GM11168 (cell line): ENCODE results near the gene HOXC11.

Experiments
- in situ Hi-C: fragments of 300-500 bp; cut with MboI; formaldehyde crosslinking; loops from one replicate; pipeline ENCODE4 v1.12.0; 2022; ENCODE audit warnings: low sequenced_read_pairs; ENCODE audit not compliant: unreplicated experiment

HOXC11 gene

GRCh38 chr12:54005853-54006558 lies 33.1 kb downstream of the HOXC11 start:
- in situ Hi-C loops, result no loop called here

- in situ Hi-C loops, result no loop called here
Measured at GRCh38 chr12:54006559-54007220, 33.8 kb downstream of the HOXC11 start.

- in situ Hi-C loops, result no loop called here
Measured at GRCh38 chr12:54007538-54008259, 34.8 kb downstream of the HOXC11 start.

- in situ Hi-C loops, result no loop called here
Measured at GRCh38 chr12:54008260-54008552, 35.3 kb downstream of the HOXC11 start.

GRCh38 chr12:54009171-54010052 lies 36.5 kb downstream of the HOXC11 start:
- in situ Hi-C loops, result no loop called here

- in situ Hi-C loops, result no loop called here
Measured at GRCh38 chr12:54010053-54010971, 37.4 kb downstream of the HOXC11 start.

- in situ Hi-C loops, result no loop called here
Measured at GRCh38 chr12:54010972-54011664, 38.2 kb downstream of the HOXC11 start.

GRCh38 chr12:54011665-54012532 lies 39.0 kb downstream of the HOXC11 start:
- in situ Hi-C loops, result no loop called here

- in situ Hi-C loops, result no loop called here
Measured at GRCh38 chr12:54012631-54013409, 39.9 kb downstream of the HOXC11 start.

GRCh38 chr12:54014377-54015017 lies 41.6 kb downstream of the HOXC11 start:
- in situ Hi-C loops, result no loop called here

- in situ Hi-C loops, result no loop called here
Measured at GRCh38 chr12:54015018-54015931, 42.3 kb downstream of the HOXC11 start.

GRCh38 chr12:54016051-54016450 lies 43.1 kb downstream of the HOXC11 start:
- in situ Hi-C loops, result no loop called here

GRCh38 chr12:54016478-54016964 lies 43.6 kb downstream of the HOXC11 start:
- in situ Hi-C loops, result no loop called here

- in situ Hi-C loops, result no loop called here
Measured at GRCh38 chr12:54017027-54017788, 44.3 kb downstream of the HOXC11 start.
